HepG2 (cell line): Measurements from ENCODE around the gene DOCK2.
"Not testable (repeated sequence)": the region's sequence is repeated elsewhere in the genome, so short reads cannot be mapped to it uniquely, and the experiment has no call there.

Experiments used
- CHD2 ChIP-seq: IDR thresholded peaks from 2 replicates; pipeline ENCODE4 v1.6.1; 2011; ENCODE audit warnings: low read depth, low read length, improper control_type of control experiment
- CTCF ChIP-seq: sonication (generic); formaldehyde crosslinking; IDR thresholded peaks from 2 replicates; pipeline ENCODE4 v1.5.0; 2020; ENCODE audit warnings: mild to moderate bottlenecking, missing genetic modification reagents, moderate library complexity
- HIC2 ChIP-seq: sonication (generic); formaldehyde crosslinking; IDR thresholded peaks from 2 replicates; pipeline ENCODE4 v1.9.0; 2022; ENCODE audit warnings: low read depth, missing genetic modification reagents
- JUN ChIP-seq: sonication (generic); formaldehyde crosslinking; IDR thresholded peaks from 2 replicates; pipeline ENCODE4 v1.4.0; 2020; ENCODE audit warnings: mild to moderate bottlenecking, missing genetic modification reagents
- KDM6A ChIP-seq: IDR thresholded peaks from 2 replicates; pipeline ENCODE4 v1.6.1; 2016; ENCODE audit warnings: low read depth
- MYC ChIP-seq: sonication (generic); formaldehyde crosslinking; IDR thresholded peaks from 2 replicates; pipeline ENCODE4 v1.9.0; 2021; ENCODE audit warnings: missing genetic modification reagents, borderline replicate concordance
- RBAK ChIP-seq: sonication (generic); formaldehyde crosslinking; IDR thresholded peaks from 2 replicates; pipeline ENCODE4 v1.5.1; 2020; ENCODE audit warnings: mild to moderate bottlenecking, missing genetic modification reagents
- SAP130 ChIP-seq: IDR thresholded peaks from 2 replicates; pipeline ENCODE4 v1.6.1; 2016; ENCODE audit warnings: low read depth
- SKIL ChIP-seq: sonication (generic); formaldehyde crosslinking; IDR thresholded peaks from 2 replicates; pipeline ENCODE4 v1.8.0; 2022; ENCODE audit warnings: missing genetic modification reagents, mild to moderate bottlenecking, moderate library complexity, borderline replicate concordance
- ZBTB40 ChIP-seq, 2 experiments: fragments of 450-650 bp in 1 of 2; sonication (generic) in 1 of 2; formaldehyde crosslinking in 1 of 2; IDR thresholded peaks; 2 replicates each; pipeline versions ENCODE4 v1.6.1 to v1.8.0; 2016 to 2022; ENCODE audit warnings: antibody characterized with exemption in 1 of 2, mild to moderate bottlenecking in 1 of 2, missing genetic modification reagents in 1 of 2
- ZC3H13 ChIP-seq: sonication (generic); formaldehyde crosslinking; IDR thresholded peaks from 2 replicates; pipeline ENCODE4 v1.8.1; 2023; ENCODE audit warnings: mild to moderate bottlenecking, missing genetic modification reagents, moderate library complexity

- TF ChIP-seq ZC3H13; RBAK (CRISPR knock-in tag); JUN (CRISPR knock-in tag); KDM6A (CRISPR knock-in tag); ZBTB40 (IDR thresholded peaks at IDR 0.05); ZBTB40 (CRISPR knock-in tag; IDR thresholded peaks at IDR 0.05); MYC (CRISPR knock-in tag); CHD2; SKIL (CRISPR knock-in tag); HIC2 (CRISPR knock-in tag); SAP130 (CRISPR knock-in tag); CTCF: not testable (repeated sequence)
Measured at GRCh38 chr5:170094329-170094728, 457.3 kb downstream of the DOCK2 start.
